Peyer's patch (tissue), 4 donors: ENCODE measurements around the gene MT1A.

Experiments
- CTCF ChIP-seq, 6 experiments: fragments of 450-650 bp in 4 of 6; fragments of 200-600 bp in 2 of 6; sonication (generic) in 1 of 6; IDR thresholded peaks; one replicate each; pipeline ENCODE4 v1.5.1; 2017 to 2019; ENCODE audit warnings: antibody characterized with exemption in 6 of 6, mild to moderate bottlenecking in 3 of 6, moderate library complexity in 1 of 6
- POLR2A ChIP-seq, 2 donors: fragments of 450-650 bp; IDR thresholded peaks; one replicate each; pipeline ENCODE4 v1.5.1; 2017; ENCODE audit warnings: antibody characterized with exemption in 2 of 2, mild to moderate bottlenecking in 2 of 2, moderate library complexity in 2 of 2

DNA sequence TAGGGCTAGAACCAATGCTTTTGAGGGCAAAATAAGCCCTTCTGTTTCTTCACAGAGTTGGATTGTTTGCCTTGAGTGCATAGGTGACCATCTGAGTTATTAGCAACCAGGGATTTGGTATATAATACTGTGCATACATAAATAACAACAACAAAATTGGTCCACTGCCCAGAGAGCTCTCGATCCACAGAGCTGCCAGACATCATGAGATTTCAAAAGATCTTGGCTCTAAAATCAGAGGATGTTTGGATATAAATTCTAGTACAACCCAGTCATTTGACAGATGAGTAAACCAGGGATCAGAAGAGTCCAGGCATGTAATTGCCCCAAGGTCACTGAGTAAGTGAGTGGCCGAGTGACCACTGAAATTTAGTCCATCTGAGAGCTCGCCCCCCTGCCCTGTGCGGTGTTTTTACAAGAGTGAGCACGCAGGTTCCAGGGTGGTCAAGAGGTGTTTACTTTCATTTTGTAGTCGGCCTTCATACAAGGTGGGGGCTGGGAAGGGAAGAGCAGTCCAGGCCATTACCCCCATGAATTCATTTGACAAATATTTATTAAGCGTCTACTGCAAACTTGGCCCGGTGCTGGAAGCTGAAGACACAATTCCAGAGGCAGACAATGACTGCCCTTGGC lies 31.9 kb upstream of the MT1A start:
- TF ChIP-seq CTCF (IDR thresholded peaks at IDR 0.05) (no peak), POLR2A (IDR thresholded peaks at IDR 0.05) (no peak)
